Endometrium (tissue), 2 donors: ENCODE measurements around the gene AKAP6.

Experiments used
- FAIRE-seq: peaks from 2 replicates; lab custom pipeline; 2012; peaks lifted over from hg19 to GRCh38; lab: Jason Lieb, UNC
- donor health status: control.
- donor health status: control.

Gene AKAP6

GRCh38 chr14:32407130-32407529 lies 78.0 kb downstream of the AKAP6 start:
- no peak for FAIRE-seq

- peak; percentile 95 for FAIRE-seq
Observed at GRCh38 chr14:32408018-32408417, 78.9 kb downstream of the AKAP6 start.

- FAIRE-seq = no peak
Observed at GRCh38 chr14:32412103-32412502, 83.0 kb downstream of the AKAP6 start.

GRCh38 chr14:32412532-32412931 lies 83.4 kb downstream of the AKAP6 start:
- no peak for FAIRE-seq

GRCh38 chr14:32413967-32414640 lies 85.0 kb downstream of the AKAP6 start:
- FAIRE-seq = no peak

- FAIRE-seq = no peak
Observed at GRCh38 chr14:32414808-32415255, 85.7 kb downstream of the AKAP6 start.

GRCh38 chr14:32417956-32418552 lies 89.0 kb downstream of the AKAP6 start:
- FAIRE-seq = no peak

GRCh38 chr14:32419429-32419828 lies 90.3 kb downstream of the AKAP6 start:
- FAIRE-seq = no peak

- FAIRE-seq = no peak
Observed at GRCh38 chr14:32421781-32422180, 92.7 kb downstream of the AKAP6 start.

GRCh38 chr14:32422440-32422839 lies 93.3 kb downstream of the AKAP6 start:
- FAIRE-seq = no peak

- no peak for FAIRE-seq
Observed at GRCh38 chr14:32426028-32426427, 96.9 kb downstream of the AKAP6 start.

GRCh38 chr14:32426586-32427388 lies 97.7 kb downstream of the AKAP6 start:
- FAIRE-seq = no peak

GRCh38 chr14:32427726-32428528 lies 98.8 kb downstream of the AKAP6 start:
- no peak for FAIRE-seq

GRCh38 chr14:32428875-32429274 lies 99.8 kb downstream of the AKAP6 start:
- FAIRE-seq = no peak

GRCh38 chr14:32430326-32430725 lies 101.2 kb downstream of the AKAP6 start:
- no peak for FAIRE-seq

GRCh38 chr14:32432813-32433538 lies 103.9 kb downstream of the AKAP6 start:
- no peak for FAIRE-seq

GRCh38 chr14:32434180-32434579 lies 105.1 kb downstream of the AKAP6 start:
- no peak for FAIRE-seq

GRCh38 chr14:32434880-32435279 lies 105.8 kb downstream of the AKAP6 start:
- FAIRE-seq = no peak

- FAIRE-seq = no peak
Observed at GRCh38 chr14:32435411-32435810, 106.3 kb downstream of the AKAP6 start.

GRCh38 chr14:32436993-32437392 lies 107.9 kb downstream of the AKAP6 start:
- FAIRE-seq = no peak

- FAIRE-seq = no peak
Observed at GRCh38 chr14:32438517-32438916, 109.4 kb downstream of the AKAP6 start.
